ENCODE results near the gene PCMT1. TPM values are rescaled to one million over a fixed set of nuclear protein-coding genes. Genes with fewer than 3 reads are reported as not detected.
A peak's percentile ranks its signal among the peaks of the same experiment; 100 is the strongest.

Gene PCMT1
- total and polyA plus RNA-seq, 2 of the 13 experiments (the other 11 are each of a cell fraction or from before 2014, with no cell fraction given): 112 to 169 TPM

DNA sequence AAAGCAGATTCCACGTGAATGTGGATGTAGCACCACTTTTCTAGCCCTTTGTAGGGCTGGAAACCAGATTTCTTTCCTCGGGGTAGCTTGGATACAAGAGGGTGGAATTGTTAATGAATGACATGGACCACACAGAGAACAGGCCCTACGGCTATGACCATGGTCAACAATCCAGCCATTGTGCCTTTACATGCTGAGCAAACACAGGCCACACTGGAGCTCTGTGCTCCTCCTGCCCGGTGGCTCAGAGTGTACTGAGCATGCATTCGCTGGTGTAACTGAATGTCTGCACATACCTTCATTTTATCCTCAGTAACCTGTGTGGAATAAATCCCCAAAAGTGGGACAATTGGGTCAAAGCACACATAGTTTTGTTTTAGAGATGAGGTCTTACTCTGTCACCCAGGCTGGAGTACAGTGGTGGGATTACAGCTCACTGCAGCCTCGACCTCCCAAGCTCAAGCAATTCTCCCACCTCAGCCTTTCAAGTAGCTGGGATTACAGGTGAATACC lies 81.8 kb downstream of the PCMT1 start (continued):
- TF ChIP-seq TARDBP (CRISPR knock-in tag; IDR thresholded peaks at IDR 0.05): no peak
- no peak for TF ChIP-seq ETV6 (CRISPR knock-in tag; conservative IDR thresholded peaks at IDR 0.05)
- TF ChIP-seq, protein P1, sequence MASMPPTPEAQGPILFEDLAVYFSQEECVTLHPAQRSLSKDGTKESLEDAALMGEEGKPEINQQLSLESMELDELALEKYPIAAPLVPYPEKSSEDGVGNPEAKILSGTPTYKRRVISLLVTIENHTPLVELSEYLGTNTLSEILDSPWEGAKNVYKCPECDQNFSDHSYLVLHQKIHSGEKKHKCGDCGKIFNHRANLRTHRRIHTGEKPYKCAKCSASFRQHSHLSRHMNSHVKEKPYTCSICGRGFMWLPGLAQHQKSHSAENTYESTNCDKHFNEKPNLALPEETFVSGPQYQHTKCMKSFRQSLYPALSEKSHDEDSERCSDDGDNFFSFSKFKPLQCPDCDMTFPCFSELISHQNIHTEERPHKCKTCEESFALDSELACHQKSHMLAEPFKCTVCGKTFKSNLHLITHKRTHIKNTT (CRISPR knock-in tag; IDR thresholded peaks at IDR 0.05): no peak
- TF ChIP-seq, protein P2, sequence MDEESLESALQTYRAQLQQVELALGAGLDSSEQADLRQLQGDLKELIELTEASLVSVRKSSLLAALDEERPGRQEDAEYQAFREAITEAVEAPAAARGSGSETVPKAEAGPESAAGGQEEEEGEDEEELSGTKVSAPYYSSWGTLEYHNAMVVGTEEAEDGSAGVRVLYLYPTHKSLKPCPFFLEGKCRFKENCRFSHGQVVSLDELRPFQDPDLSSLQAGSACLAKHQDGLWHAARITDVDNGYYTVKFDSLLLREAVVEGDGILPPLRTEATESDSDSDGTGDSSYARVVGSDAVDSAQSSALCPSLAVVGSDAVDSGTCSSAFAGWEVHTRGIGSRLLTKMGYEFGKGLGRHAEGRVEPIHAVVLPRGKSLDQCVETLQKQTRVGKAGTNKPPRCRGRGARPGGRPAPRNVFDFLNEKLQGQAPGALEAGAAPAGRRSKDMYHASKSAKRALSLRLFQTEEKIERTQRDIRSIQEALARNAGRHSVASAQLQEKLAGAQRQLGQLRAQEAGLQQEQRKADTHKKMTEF (CRISPR knock-in tag; IDR thresholded peaks at IDR 0.05): peak; percentile 23; the same call in 1 of the 2 replicates
- TF ChIP-seq, protein P3, sequence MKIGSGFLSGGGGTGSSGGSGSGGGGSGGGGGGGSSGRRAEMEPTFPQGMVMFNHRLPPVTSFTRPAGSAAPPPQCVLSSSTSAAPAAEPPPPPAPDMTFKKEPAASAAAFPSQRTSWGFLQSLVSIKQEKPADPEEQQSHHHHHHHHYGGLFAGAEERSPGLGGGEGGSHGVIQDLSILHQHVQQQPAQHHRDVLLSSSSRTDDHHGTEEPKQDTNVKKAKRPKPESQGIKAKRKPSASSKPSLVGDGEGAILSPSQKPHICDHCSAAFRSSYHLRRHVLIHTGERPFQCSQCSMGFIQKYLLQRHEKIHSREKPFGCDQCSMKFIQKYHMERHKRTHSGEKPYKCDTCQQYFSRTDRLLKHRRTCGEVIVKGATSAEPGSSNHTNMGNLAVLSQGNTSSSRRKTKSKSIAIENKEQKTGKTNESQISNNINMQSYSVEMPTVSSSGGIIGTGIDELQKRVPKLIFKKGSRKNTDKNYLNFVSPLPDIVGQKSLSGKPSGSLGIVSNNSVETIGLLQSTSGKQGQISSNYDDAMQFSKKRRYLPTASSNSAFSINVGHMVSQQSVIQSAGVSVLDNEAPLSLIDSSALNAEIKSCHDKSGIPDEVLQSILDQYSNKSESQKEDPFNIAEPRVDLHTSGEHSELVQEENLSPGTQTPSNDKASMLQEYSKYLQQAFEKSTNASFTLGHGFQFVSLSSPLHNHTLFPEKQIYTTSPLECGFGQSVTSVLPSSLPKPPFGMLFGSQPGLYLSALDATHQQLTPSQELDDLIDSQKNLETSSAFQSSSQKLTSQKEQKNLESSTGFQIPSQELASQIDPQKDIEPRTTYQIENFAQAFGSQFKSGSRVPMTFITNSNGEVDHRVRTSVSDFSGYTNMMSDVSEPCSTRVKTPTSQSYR (CRISPR knock-in tag; IDR thresholded peaks at IDR 0.05; ENCODE audit: borderline replicate concordance): no peak
- no peak for TF ChIP-seq ZNF614 (CRISPR knock-in tag; IDR thresholded peaks at IDR 0.05; ENCODE audit: borderline replicate concordance)
- TF ChIP-seq ZNF549 (CRISPR knock-in tag; IDR thresholded peaks at IDR 0.05): no peak
- no peak for TF ChIP-seq ZKSCAN1 (IDR thresholded peaks at IDR 0.05; ENCODE audit: low read length)
- TF ChIP-seq, protein P4, sequence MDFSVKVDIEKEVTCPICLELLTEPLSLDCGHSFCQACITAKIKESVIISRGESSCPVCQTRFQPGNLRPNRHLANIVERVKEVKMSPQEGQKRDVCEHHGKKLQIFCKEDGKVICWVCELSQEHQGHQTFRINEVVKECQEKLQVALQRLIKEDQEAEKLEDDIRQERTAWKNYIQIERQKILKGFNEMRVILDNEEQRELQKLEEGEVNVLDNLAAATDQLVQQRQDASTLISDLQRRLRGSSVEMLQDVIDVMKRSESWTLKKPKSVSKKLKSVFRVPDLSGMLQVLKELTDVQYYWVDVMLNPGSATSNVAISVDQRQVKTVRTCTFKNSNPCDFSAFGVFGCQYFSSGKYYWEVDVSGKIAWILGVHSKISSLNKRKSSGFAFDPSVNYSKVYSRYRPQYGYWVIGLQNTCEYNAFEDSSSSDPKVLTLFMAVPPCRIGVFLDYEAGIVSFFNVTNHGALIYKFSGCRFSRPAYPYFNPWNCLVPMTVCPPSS (IDR thresholded peaks at IDR 0.05): no peak
- no peak for TF ChIP-seq FIP1L1 (IDR thresholded peaks at IDR 0.05; ENCODE audit: borderline replicate concordance, insufficient read depth, low read depth, low read length)
- TF ChIP-seq KDM3A (CRISPR knock-in tag; IDR thresholded peaks at IDR 0.05; ENCODE audit: low read depth): no peak
- TF ChIP-seq, protein P5, sequence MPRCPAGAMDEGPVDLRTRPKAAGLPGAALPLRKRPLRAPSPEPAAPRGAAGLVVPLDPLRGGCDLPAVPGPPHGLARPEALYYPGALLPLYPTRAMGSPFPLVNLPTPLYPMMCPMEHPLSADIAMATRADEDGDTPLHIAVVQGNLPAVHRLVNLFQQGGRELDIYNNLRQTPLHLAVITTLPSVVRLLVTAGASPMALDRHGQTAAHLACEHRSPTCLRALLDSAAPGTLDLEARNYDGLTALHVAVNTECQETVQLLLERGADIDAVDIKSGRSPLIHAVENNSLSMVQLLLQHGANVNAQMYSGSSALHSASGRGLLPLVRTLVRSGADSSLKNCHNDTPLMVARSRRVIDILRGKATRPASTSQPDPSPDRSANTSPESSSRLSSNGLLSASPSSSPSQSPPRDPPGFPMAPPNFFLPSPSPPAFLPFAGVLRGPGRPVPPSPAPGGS (CRISPR knock-in tag; IDR thresholded peaks at IDR 0.05): 0 out of 2 replicates have a peak, but pooled peaks have one; percentile 41
- TF ChIP-seq, protein P6, sequence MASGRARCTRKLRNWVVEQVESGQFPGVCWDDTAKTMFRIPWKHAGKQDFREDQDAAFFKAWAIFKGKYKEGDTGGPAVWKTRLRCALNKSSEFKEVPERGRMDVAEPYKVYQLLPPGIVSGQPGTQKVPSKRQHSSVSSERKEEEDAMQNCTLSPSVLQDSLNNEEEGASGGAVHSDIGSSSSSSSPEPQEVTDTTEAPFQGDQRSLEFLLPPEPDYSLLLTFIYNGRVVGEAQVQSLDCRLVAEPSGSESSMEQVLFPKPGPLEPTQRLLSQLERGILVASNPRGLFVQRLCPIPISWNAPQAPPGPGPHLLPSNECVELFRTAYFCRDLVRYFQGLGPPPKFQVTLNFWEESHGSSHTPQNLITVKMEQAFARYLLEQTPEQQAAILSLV (CRISPR knock-in tag; IDR thresholded peaks at IDR 0.05; ENCODE audit: borderline replicate concordance): no peak
- peak; percentile 15; the same call in 1 of the 2 replicates for TF ChIP-seq ETV5 (CRISPR knock-in tag; IDR thresholded peaks at IDR 0.05; ENCODE audit: borderline replicate concordance)
- TF ChIP-seq ZFP36L2 (CRISPR knock-in tag; IDR thresholded peaks at IDR 0.05): no peak
- no peak for TF ChIP-seq ZNF562 (CRISPR knock-in tag; IDR thresholded peaks at IDR 0.05; ENCODE audit: borderline replicate concordance)
- no peak for TF ChIP-seq ZNF530 (CRISPR knock-in tag; IDR thresholded peaks at IDR 0.05; ENCODE audit: low read depth)
- peak; percentile 40; the same call in 1 of the 2 replicates for TF ChIP-seq FOXC1 (CRISPR knock-in tag; IDR thresholded peaks at IDR 0.05; ENCODE audit: borderline replicate concordance)
- TF ChIP-seq EEA1 (CRISPR knock-in tag; IDR thresholded peaks at IDR 0.05; ENCODE audit: borderline replicate concordance): no peak
- no peak for TF ChIP-seq SMC3 (IDR thresholded peaks at IDR 0.05; ENCODE audit: low read length)
- TF ChIP-seq ZNF331 (CRISPR knock-in tag; IDR thresholded peaks at IDR 0.05): peak; percentile 75
